ENCODE results near the gene OR4D1. TPM values are rescaled to one million over a fixed set of nuclear protein-coding genes. Genes with fewer than 3 reads are reported as not detected.

Gene OR4D1
- total and polyA plus RNA-seq, 2 donors (not counting 1 experiment from before 2014, with no cell fraction given): 0.01 TPM; not detected in 1

DNA sequence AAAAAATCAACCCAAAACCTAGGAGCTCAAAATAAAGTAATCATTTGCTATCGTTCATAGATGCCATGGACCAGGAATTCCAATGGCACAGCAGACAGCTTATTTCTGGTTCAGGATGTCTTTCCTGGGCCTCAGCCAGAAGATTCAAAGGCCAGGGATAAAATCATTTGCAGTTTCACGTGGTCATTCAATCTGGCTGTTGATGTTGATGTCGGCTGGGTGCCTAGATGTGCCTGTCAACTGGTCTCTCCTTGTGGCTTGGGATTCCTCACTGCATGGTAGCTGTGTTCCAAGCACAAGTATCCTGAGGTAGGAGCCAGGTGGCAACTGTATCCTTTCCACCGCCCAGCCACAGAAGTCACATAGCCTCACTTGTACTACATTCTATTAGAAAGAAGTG is 33.6 kb downstream of the OR4D1 start:
- Histone ChIP-seq H3K4me2 (replicated peaks; ENCODE audit: low read depth, low read length, poor library complexity, severe bottlenecking) (no peak overlapping the region), H4K20me1 (ENCODE audit: control insufficient read depth, insufficient read depth, low read length, poor library complexity, severe bottlenecking) (no peaks in the 10 kb centered on the region), H3K4me3 (ENCODE audit: control extremely low read depth in 1 of 5, extremely low read depth in 1 of 5, insufficient read depth in 1 of 5, low read depth in 2 of 5, low read length in 4 of 5) (no peak overlapping the region), H3K79me2 (ENCODE audit: control insufficient read depth, insufficient read depth, low read length) (no peaks in the 10 kb centered on the region), H3K9ac (ENCODE audit: low read length) (no peak overlapping the region), H3K27ac (ENCODE audit: low read length in 2 of 2) (no peak overlapping the region), H3K4me1 (ENCODE audit: control insufficient read depth in 2 of 2, insufficient read depth in 2 of 2, low read length in 2 of 2) (peaks cover 9 to 15% of the 10 kb centered on the region in 2 donors), H3K36me3 (replicated peaks in 1 of 2; ENCODE audit: control extremely low read depth in 1 of 2, control insufficient read depth in 1 of 2, extremely low read depth in 1 of 2, insufficient read depth in 2 of 2, low read length in 1 of 2) (no peaks in the 10 kb centered on the region), H3K9me3 (ENCODE audit: control extremely low read depth in 1 of 3, control insufficient read depth in 2 of 3, insufficient read depth in 1 of 3, low read length in 2 of 3) (no peaks in the 10 kb centered on the region), H3K27me3 (replicated peaks in 1 of 4; ENCODE audit: control extremely low read depth in 1 of 4, control insufficient read depth in 3 of 4, insufficient read depth in 4 of 4, low read length in 3 of 4) (peaks cover 0 to 4% (median under 1%) of the 10 kb centered on the region in 4 experiments), H2AFZ (ENCODE audit: insufficient read depth, low read depth, low read length, poor library complexity, severe bottlenecking) (no peak overlapping the region)
- H3K4me1 Mint-ChIP-seq: peaks cover 19% of the 10 kb centered on the region
- no peaks in the 10 kb centered on the region for H3K9me3 Mint-ChIP-seq (ENCODE audit: insufficient read depth)
- ChIA-PET POLR2A (no interaction called here), CTCF (no interaction called here)
- no peak for TF ChIP-seq EZH2 (IDR thresholded peaks at IDR 0.05; ENCODE audit: borderline replicate concordance, insufficient read depth, low read depth, low read length, poor library complexity, severe bottlenecking)
- TF ChIP-seq, protein P1, sequence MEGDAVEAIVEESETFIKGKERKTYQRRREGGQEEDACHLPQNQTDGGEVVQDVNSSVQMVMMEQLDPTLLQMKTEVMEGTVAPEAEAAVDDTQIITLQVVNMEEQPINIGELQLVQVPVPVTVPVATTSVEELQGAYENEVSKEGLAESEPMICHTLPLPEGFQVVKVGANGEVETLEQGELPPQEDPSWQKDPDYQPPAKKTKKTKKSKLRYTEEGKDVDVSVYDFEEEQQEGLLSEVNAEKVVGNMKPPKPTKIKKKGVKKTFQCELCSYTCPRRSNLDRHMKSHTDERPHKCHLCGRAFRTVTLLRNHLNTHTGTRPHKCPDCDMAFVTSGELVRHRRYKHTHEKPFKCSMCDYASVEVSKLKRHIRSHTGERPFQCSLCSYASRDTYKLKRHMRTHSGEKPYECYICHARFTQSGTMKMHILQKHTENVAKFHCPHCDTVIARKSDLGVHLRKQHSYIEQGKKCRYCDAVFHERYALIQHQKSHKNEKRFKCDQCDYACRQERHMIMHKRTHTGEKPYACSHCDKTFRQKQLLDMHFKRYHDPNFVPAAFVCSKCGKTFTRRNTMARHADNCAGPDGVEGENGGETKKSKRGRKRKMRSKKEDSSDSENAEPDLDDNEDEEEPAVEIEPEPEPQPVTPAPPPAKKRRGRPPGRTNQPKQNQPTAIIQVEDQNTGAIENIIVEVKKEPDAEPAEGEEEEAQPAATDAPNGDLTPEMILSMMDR (IDR thresholded peaks at IDR 0.05): no peak
- ATAC-seq (ENCODE audit: low read depth): no peak
- H3K4me3 Mint-ChIP-seq: no peak overlapping the region
- 87% methylated on average over 3 of the region's 4 CpGs for WGBS (ENCODE audit: insufficient coverage)
- H3K27ac Mint-ChIP-seq: no peak overlapping the region
- DNase-seq: no peak
- peaks cover 15% of the 10 kb centered on the region for H3K27me3 Mint-ChIP-seq
- intact Hi-C loops (cut with micrococcal nuclease): no loop called here

DNA sequence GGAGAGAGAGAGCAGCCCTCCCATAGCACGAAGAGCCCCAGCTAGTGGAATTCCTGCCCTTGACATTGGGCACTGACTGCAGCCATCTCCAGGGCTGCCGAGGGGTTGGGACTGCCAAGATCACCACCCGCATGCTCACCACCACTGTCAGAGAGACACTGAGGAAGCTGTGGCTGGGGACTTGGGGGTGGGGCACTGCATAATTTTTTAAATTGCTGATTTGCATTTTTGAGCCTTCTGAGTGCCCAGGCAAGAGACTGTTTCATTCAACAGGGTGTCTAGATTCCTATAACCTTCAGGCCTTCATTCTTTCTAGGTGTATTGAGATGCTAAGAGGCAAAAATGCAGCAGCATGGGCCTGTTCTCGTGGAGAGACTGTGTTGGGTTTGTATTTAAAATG is 35.3 kb downstream of the OR4D1 start:
- Mint-ChIP-seq H3K4me3 (no peak overlapping the region), H3K9me3 (ENCODE audit: insufficient read depth) (no peaks in the 10 kb centered on the region), H3K27me3 (peaks cover 19% of the 10 kb centered on the region), H3K27ac (no peak overlapping the region), H3K4me1 (peaks cover 19% of the 10 kb centered on the region)
- no peaks in the 10 kb centered on the region for H3K79me2 ChIP-seq (ENCODE audit: control insufficient read depth, insufficient read depth, low read length)
- ATAC-seq (ENCODE audit: low read depth) (no peak), DNase-seq (no peak)
- H4K20me1 ChIP-seq (ENCODE audit: control insufficient read depth, insufficient read depth, low read length, poor library complexity, severe bottlenecking): no peaks in the 10 kb centered on the region
- no peak for TF ChIP-seq EZH2 (IDR thresholded peaks at IDR 0.05; ENCODE audit: borderline replicate concordance, insufficient read depth, low read depth, low read length, poor library complexity, severe bottlenecking)
- TF ChIP-seq, protein P1 (IDR thresholded peaks at IDR 0.05): no peak
- ChIA-PET CTCF (no interaction called here), POLR2A (no interaction called here)
- H3K27me3 ChIP-seq (replicated peaks in 1 of 4; ENCODE audit: control extremely low read depth in 1 of 4, control insufficient read depth in 3 of 4, insufficient read depth in 4 of 4, low read length in 3 of 4): peaks cover 0 to 4% (median 0%) of the 10 kb centered on the region in 4 experiments
- H2AFZ ChIP-seq (ENCODE audit: insufficient read depth, low read depth, low read length, poor library complexity, severe bottlenecking): no peak overlapping the region
- intact Hi-C loops (cut with micrococcal nuclease): no loop called here
- H3K36me3 ChIP-seq (replicated peaks in 1 of 2; ENCODE audit: control extremely low read depth in 1 of 2, control insufficient read depth in 1 of 2, extremely low read depth in 1 of 2, insufficient read depth in 2 of 2, low read length in 1 of 2): no peaks in the 10 kb centered on the region
- WGBS (ENCODE audit: insufficient coverage): 84% methylated on average over 4 of the region's 4 CpGs
- peaks cover 9 to 15% of the 10 kb centered on the region in 2 donors for H3K4me1 ChIP-seq (ENCODE audit: control insufficient read depth in 2 of 2, insufficient read depth in 2 of 2, low read length in 2 of 2)
- no peaks in the 10 kb centered on the region for H3K9me3 ChIP-seq (ENCODE audit: control extremely low read depth in 1 of 3, control insufficient read depth in 2 of 3, insufficient read depth in 1 of 3, low read length in 2 of 3)
- no peak overlapping the region for H3K27ac ChIP-seq (ENCODE audit: low read length in 2 of 2)
- H3K9ac ChIP-seq (ENCODE audit: low read length): no peak overlapping the region
- H3K4me2 ChIP-seq (replicated peaks; ENCODE audit: low read depth, low read length, poor library complexity, severe bottlenecking): no peak overlapping the region
- H3K4me3 ChIP-seq (ENCODE audit: control extremely low read depth in 1 of 5, extremely low read depth in 1 of 5, insufficient read depth in 1 of 5, low read depth in 2 of 5, low read length in 4 of 5): no peak overlapping the region

Measured in B cell (primary cell).